ENCODE measurements around the gene PCDHGA1.

The PCDHGA1 gene

GRCh38 chr5:141493500-141494422 is 163.4 kb downstream of the PCDHGA1 start:
- peak; percentile 38 to 64 for DNase-seq

- no peak for DNase-seq
Observed at GRCh38 chr5:141494761-141495452, 164.6 kb downstream of the PCDHGA1 start.

GRCh38 chr5:141495453-141495811 is 165.1 kb downstream of the PCDHGA1 start:
- DNase-seq: no peak

GRCh38 chr5:141496038-141496437 is 165.7 kb downstream of the PCDHGA1 start:
- DNase-seq: no peak

GRCh38 chr5:141501761-141502160 is 171.4 kb downstream of the PCDHGA1 start:
- DNase-seq: no peak

GRCh38 chr5:141503681-141504080 is 173.4 kb downstream of the PCDHGA1 start:
- DNase-seq: no peak

GRCh38 chr5:141504216-141504615 is 173.9 kb downstream of the PCDHGA1 start:
- DNase-seq: no peak

GRCh38 chr5:141506381-141507155 is 176.3 kb downstream of the PCDHGA1 start:
- no peak for DNase-seq

GRCh38 chr5:141507387-141508091 is 177.2 kb downstream of the PCDHGA1 start:
- DNase-seq: no peak

- no peak for DNase-seq
Observed at GRCh38 chr5:141508440-141508797, 178.1 kb downstream of the PCDHGA1 start.

GRCh38 chr5:141508798-141509611 is 178.7 kb downstream of the PCDHGA1 start:
- DNase-seq: peak in 1 of 2 donors; percentile 47

GRCh38 chr5:141510160-141510559 is 179.8 kb downstream of the PCDHGA1 start:
- DNase-seq: no peak

- no peak for DNase-seq
Observed at GRCh38 chr5:141510850-141511601, 180.7 kb downstream of the PCDHGA1 start.

- DNase-seq: no peak
Observed at GRCh38 chr5:141511771-141512325, 181.5 kb downstream of the PCDHGA1 start.

GRCh38 chr5:141512390-141512910 is 182.1 kb downstream of the PCDHGA1 start:
- DNase-seq: peak in 1 of 2 donors; percentile 73

GRCh38 chr5:141512911-141513626 is 182.8 kb downstream of the PCDHGA1 start:
- no peak for DNase-seq

GRCh38 chr5:141513627-141514329 is 183.5 kb downstream of the PCDHGA1 start:
- peak; percentile 72 to 83 for DNase-seq

- DNase-seq: no peak
Observed at GRCh38 chr5:141514330-141515133, 184.2 kb downstream of the PCDHGA1 start.

All from hippocampal formation (tissue), 2 donors.